ENCODE measurements around the gene GET4.

Gene GET4

GRCh38 chr7:845091-845490 is 31.3 kb upstream of the GET4 start:
- in situ Hi-C loops (cut with HindIII; ENCODE audit: low sequenced_read_pairs): loop anchor here (10.0 kb wide), 1 partner anchor 350 kb away; no protein-coding TSS in a partner anchor

- in situ Hi-C loops (cut with HindIII; ENCODE audit: low sequenced_read_pairs): loop anchor here (10.0 kb wide), 1 partner anchor 351 kb away; no protein-coding TSS in a partner anchor
Observed at GRCh38 chr7:845731-846130, 30.6 kb upstream of the GET4 start.

- in situ Hi-C loops (cut with HindIII; ENCODE audit: low sequenced_read_pairs): loop anchor here (10.0 kb wide), 1 partner anchor 352 kb away; no protein-coding TSS in a partner anchor
Observed at GRCh38 chr7:846958-847650, 29.2 kb upstream of the GET4 start.

- in situ Hi-C loops (cut with HindIII; ENCODE audit: low sequenced_read_pairs): loop anchor here (10.0 kb wide), 1 partner anchor 353 kb away; no protein-coding TSS in a partner anchor
Observed at GRCh38 chr7:847728-848127, 28.6 kb upstream of the GET4 start.

GRCh38 chr7:849145-849544 is 27.2 kb upstream of the GET4 start:
- in situ Hi-C loops (cut with HindIII; ENCODE audit: low sequenced_read_pairs): loop anchor here (10.0 kb wide), 1 partner anchor 354 kb away; no protein-coding TSS in a partner anchor

- in situ Hi-C loops (cut with HindIII; ENCODE audit: low sequenced_read_pairs): loop anchor here (10.0 kb wide), 1 partner anchor 355 kb away; no protein-coding TSS in a partner anchor
Observed at GRCh38 chr7:849781-850180, 26.6 kb upstream of the GET4 start.

- in situ Hi-C loops (cut with HindIII; ENCODE audit: low sequenced_read_pairs): no loop called here
Observed at GRCh38 chr7:851204-851603, 25.1 kb upstream of the GET4 start.

GRCh38 chr7:853366-854117 is 22.8 kb upstream of the GET4 start:
- in situ Hi-C loops (cut with HindIII; ENCODE audit: low sequenced_read_pairs): no loop called here

GRCh38 chr7:854118-854775 is 22.1 kb upstream of the GET4 start:
- in situ Hi-C loops (cut with HindIII; ENCODE audit: low sequenced_read_pairs): no loop called here

GRCh38 chr7:855686-856369 is 20.5 kb upstream of the GET4 start:
- in situ Hi-C loops (cut with HindIII; ENCODE audit: low sequenced_read_pairs): no loop called here

- in situ Hi-C loops (cut with HindIII; ENCODE audit: low sequenced_read_pairs): no loop called here
Observed at GRCh38 chr7:856444-857095, 19.8 kb upstream of the GET4 start.

- in situ Hi-C loops (cut with HindIII; ENCODE audit: low sequenced_read_pairs): no loop called here
Observed at GRCh38 chr7:857661-858060, 18.7 kb upstream of the GET4 start.

- in situ Hi-C loops (cut with HindIII; ENCODE audit: low sequenced_read_pairs): no loop called here
Observed at GRCh38 chr7:859359-860030, 16.9 kb upstream of the GET4 start.

GRCh38 chr7:860149-860548 is 16.2 kb upstream of the GET4 start:
- in situ Hi-C loops (cut with HindIII; ENCODE audit: low sequenced_read_pairs): no loop called here

- in situ Hi-C loops (cut with HindIII; ENCODE audit: low sequenced_read_pairs): no loop called here
Observed at GRCh38 chr7:861222-861621, 15.1 kb upstream of the GET4 start.

GRCh38 chr7:862157-862556 is 14.2 kb upstream of the GET4 start:
- in situ Hi-C loops (cut with HindIII; ENCODE audit: low sequenced_read_pairs): no loop called here

- in situ Hi-C loops (cut with HindIII; ENCODE audit: low sequenced_read_pairs): no loop called here
Observed at GRCh38 chr7:863106-863505, 13.2 kb upstream of the GET4 start.

- in situ Hi-C loops (cut with HindIII; ENCODE audit: low sequenced_read_pairs): no loop called here
Observed at GRCh38 chr7:865921-866320, 10.4 kb upstream of the GET4 start.

GRCh38 chr7:867001-867405 is 9.4 kb upstream of the GET4 start:
- in situ Hi-C loops (cut with HindIII; ENCODE audit: low sequenced_read_pairs): no loop called here

Data from endothelial cell of hepatic sinusoid (primary cell).